ENCODE measurements around the gene PRRT1B. TPM values are rescaled to one million over a fixed set of nuclear protein-coding genes. Genes with fewer than 3 reads are reported as not detected.

PRRT1B gene
- total RNA-seq, 1 donor from 2014 or later = not detected

DNA sequence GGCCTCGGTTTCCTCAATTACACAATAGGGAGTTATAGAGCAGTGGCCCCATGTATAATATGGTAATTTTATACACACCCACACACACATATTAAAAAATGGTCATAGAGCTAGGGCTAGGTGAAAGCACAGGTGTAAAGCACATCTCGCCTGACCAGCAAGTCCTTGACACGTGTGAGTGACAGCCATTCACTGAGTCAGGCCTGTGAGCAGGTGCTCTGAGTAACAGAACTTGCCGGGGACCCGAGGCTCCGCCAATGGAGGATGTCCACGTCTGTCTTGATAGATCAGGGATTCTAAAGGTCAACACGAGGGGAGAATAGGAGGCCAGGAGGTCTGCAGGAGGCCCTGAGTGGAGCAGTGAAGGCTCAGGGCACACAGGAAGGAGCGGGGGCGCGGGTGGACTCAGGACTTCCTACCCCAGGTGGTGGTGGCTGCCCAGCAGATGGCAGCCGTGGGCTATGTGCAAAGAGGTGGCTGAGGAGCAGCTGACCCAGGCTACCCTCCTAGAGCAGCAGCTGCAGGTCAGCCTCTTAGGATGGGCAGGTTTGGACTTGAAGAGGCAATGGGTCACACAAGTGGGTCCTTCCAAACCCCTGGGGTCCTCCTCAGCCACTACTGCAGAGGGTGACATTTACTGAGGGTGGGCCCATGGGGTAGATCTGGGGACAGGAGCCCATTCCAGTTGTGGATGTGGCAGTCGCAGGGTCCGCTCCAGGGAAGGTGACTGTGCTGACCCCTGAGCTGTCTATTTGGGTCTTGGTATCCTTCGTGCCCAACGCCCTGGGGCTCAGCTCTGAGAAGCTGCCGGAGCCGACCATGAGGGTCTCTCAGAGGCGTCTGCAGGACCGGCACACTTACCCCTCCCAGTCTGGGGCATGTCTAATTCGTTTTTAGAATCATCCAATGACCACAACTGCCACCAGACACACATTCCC, 45.9 kb downstream of the PRRT1B start:
- intact Hi-C loops (cut with micrococcal nuclease) = loop anchor here (5.0 kb wide), 1 partner anchor 151 kb away; the partner anchor contains the start of gene RAPGEF1
- TF ChIP-seq, protein P1, sequence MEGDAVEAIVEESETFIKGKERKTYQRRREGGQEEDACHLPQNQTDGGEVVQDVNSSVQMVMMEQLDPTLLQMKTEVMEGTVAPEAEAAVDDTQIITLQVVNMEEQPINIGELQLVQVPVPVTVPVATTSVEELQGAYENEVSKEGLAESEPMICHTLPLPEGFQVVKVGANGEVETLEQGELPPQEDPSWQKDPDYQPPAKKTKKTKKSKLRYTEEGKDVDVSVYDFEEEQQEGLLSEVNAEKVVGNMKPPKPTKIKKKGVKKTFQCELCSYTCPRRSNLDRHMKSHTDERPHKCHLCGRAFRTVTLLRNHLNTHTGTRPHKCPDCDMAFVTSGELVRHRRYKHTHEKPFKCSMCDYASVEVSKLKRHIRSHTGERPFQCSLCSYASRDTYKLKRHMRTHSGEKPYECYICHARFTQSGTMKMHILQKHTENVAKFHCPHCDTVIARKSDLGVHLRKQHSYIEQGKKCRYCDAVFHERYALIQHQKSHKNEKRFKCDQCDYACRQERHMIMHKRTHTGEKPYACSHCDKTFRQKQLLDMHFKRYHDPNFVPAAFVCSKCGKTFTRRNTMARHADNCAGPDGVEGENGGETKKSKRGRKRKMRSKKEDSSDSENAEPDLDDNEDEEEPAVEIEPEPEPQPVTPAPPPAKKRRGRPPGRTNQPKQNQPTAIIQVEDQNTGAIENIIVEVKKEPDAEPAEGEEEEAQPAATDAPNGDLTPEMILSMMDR (IDR thresholded peaks at IDR 0.05; ENCODE audit: borderline replicate concordance) = peak; percentile 88
- Histone ChIP-seq H3K27me3 (ENCODE audit: low read depth) (no peaks in the 10 kb centered on the region), H3K4me1 (peaks cover 24% of the 10 kb centered on the region), H3K4me3 (no peak overlapping the region), H3K36me3 (peaks cover 88% of the 10 kb centered on the region), H3K27ac (replicated peaks) (peak overlapping the region; percentile 16), H3K9me3 (replicated peaks) (no peaks in the 10 kb centered on the region)
- peak; percentile 83 for DNase-seq

DNA sequence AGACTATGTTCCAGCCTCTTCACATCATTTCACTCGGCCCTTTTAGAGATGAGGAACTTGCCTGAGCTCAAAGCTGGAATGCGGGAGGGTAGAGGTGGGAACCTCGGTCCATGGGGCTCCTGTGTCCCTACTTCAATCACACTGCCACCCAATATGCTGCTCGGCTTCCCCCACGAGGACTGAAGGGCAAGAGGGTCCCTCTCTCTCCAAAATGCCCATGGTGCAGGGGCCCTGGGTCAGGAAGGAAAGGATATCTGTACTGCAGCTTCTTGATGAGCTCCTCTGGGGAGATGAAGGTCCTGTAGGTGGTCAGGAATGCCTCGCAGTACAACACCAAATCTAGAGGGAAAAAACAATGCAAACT, 46.5 kb downstream of the PRRT1B start:
- intact Hi-C loops (cut with micrococcal nuclease) = loop anchor here (5.0 kb wide), 1 partner anchor 150 kb away; the partner anchor contains the start of gene RAPGEF1
- TF ChIP-seq, protein P1 (IDR thresholded peaks at IDR 0.05; ENCODE audit: borderline replicate concordance) = no peak
- H3K4me1 ChIP-seq = peaks cover 24% of the 10 kb centered on the region
- no peak overlapping the region for H3K4me3 ChIP-seq
- DNase-seq = no peak
- no peaks in the 10 kb centered on the region for H3K9me3 ChIP-seq (replicated peaks)
- H3K27me3 ChIP-seq (ENCODE audit: low read depth) = no peaks in the 10 kb centered on the region
- peak overlapping the region; percentile 16 for H3K27ac ChIP-seq (replicated peaks)
- peaks cover 94% of the 10 kb centered on the region for H3K36me3 ChIP-seq

DNA sequence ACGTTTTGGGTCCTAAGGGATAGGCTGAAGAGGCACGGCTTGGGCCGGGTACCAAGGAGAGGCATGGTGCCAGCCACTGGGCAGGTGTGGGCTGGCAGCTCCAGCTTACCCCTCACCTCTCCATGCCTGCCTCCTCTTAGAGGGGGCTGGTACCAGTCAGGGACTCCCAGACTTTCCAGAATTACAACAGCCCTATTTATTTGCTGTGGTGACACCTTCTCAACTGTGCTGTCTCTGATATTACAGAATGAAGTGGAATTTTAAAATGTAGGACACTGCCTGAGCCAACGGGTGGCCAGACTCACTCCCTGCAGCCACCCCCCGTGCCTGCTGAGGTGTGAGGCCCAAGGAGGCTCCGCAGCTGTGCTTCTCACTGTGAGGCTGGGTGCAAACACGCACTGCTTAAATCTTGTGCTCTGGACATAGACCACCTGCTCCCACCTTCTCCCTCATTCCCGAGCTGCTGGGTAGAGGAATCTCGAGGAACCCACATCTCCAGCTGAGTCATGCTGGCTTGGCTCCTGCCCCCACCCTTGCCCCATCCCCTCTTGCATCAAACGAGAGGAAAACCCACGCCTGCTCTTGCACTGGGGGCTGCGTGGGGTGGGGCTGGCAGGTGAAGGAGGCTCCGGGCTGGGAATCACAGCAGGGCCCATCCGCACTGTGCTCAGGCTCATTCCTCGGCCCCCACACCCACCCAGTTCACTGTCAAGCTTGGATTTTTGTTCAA, 47.9 kb downstream of the PRRT1B start:
- intact Hi-C loops (cut with micrococcal nuclease) = loop anchor here (5.0 kb wide), 1 partner anchor 149 kb away; the partner anchor contains the start of gene RAPGEF1
- Histone ChIP-seq H3K9me3 (replicated peaks) (no peaks in the 10 kb centered on the region), H3K4me1 (peaks cover 23% of the 10 kb centered on the region), H3K27me3 (ENCODE audit: low read depth) (no peaks in the 10 kb centered on the region), H3K36me3 (peaks cover 97% of the 10 kb centered on the region), H3K27ac (replicated peaks) (no peak overlapping the region), H3K4me3 (no peak overlapping the region)
- no peak for DNase-seq
- TF ChIP-seq, protein P1 (IDR thresholded peaks at IDR 0.05; ENCODE audit: borderline replicate concordance) = no peak

DNA sequence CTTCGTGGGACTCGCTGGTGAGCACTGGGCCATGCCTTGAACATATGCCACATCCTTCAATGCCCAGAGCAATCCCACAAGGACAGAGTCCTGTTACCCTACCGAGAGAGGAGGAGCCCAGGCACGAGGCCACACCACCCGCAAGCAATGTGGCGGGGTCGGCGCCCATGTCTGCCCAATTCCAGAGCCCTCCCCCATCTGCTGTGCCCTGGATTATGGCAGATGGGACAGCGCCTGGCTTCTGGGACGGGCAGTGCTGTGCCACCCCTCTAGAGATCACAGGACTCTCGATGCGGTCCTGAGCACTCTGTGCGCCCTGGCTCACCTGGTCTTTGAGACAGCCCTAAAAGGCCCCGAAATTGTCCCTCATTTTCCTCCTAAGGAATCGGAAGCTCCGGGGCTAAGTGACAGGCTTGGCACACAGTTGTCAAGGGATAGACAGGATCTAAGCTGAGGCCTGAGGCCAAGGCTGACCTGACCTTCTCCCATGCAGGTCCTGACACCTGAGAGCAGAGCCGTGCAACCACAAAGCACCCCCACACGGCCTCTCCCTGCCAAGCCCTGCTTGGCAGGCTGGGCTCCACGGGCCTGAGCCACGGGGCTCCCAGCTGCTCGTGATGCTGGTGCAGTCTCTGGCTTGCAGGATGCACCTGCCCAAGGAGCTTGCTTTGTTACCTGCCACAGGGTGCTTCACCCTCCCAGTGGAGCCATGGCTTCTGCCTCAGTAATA, 48.8 kb downstream of the PRRT1B start:
- no peak for DNase-seq
- TF ChIP-seq, protein P1 (IDR thresholded peaks at IDR 0.05; ENCODE audit: borderline replicate concordance) = no peak
- no peak overlapping the region for H3K4me3 ChIP-seq
- H3K9me3 ChIP-seq (replicated peaks) = no peaks in the 10 kb centered on the region
- intact Hi-C loops (cut with micrococcal nuclease) = loop anchor here (5.0 kb wide), 1 partner anchor 148 kb away; the partner anchor contains the start of gene RAPGEF1
- H3K27me3 ChIP-seq (ENCODE audit: low read depth) = no peaks in the 10 kb centered on the region
- H3K4me1 ChIP-seq = peaks cover 14% of the 10 kb centered on the region
- no peak overlapping the region for H3K27ac ChIP-seq (replicated peaks)
- H3K36me3 ChIP-seq = peaks cover 97% of the 10 kb centered on the region

All from left ventricle myocardium inferior (tissue), 1 donor.